H1 (cell line): ENCODE data around the gene COMMD7. TPM values are rescaled to one million over a fixed set of nuclear protein-coding genes. Genes with fewer than 3 reads are reported as not detected.

ENCODE experiments used
- CTCF ChIA-PET: fragments of 300-600 bp; sonication (Branson Sonifier 250); formaldehyde crosslinking; loops from one replicate; lab custom pipeline; 2021; ENCODE audit not compliant: partially characterized antibody; lab: Charles Lee
- POLR2A ChIA-PET: fragments of 300-600 bp; sonication (Branson Sonifier 250); formaldehyde crosslinking; loops from one replicate; lab custom pipeline; 2021; ENCODE audit warnings: inconsistent platforms; ENCODE audit not compliant: partially characterized antibody; lab: Charles Lee
- DNase-seq, 2 experiments: peaks; one replicate each; pipeline versions ENCODE4 v3.0.0 to v3.0.0-alpha.2; 2010 to 2022; ENCODE audit warnings: low spot score in 2 of 2, low read depth in 1 of 2, mixed read lengths in 1 of 2
- FAIRE-seq: peaks from 2 replicates; lab custom pipeline; 2011; peaks lifted over from hg19 to GRCh38; lab: Jason Lieb, UNC
- H2AFZ ChIP-seq: 2 replicates; pipeline ENCODE4 v1.8.1; 2012; ENCODE audit warnings: low read length, inconsistent platforms
- H2AK5ac ChIP-seq: 2 replicates; pipeline ENCODE4 v1.6.1; 2013; ENCODE audit warnings: low read depth, low read length
- H2BK120ac ChIP-seq: replicated peaks from 2 replicates; pipeline ENCODE3; 2013; ENCODE audit warnings: low read depth, low read length, inconsistent platforms
- H2BK12ac ChIP-seq: 2 replicates; pipeline ENCODE4 v1.6.1; 2013; ENCODE audit warnings: low read depth, low read length
- H2BK15ac ChIP-seq: 2 replicates; pipeline ENCODE4 v1.6.1; 2013; ENCODE audit warnings: low read length
- H2BK20ac ChIP-seq: 2 replicates; pipeline ENCODE4 v1.6.1; 2013; ENCODE audit warnings: low read length
- H2BK5ac ChIP-seq: 2 replicates; pipeline ENCODE4 v1.6.1; 2013; ENCODE audit warnings: low read depth, low read length
- H3K14ac ChIP-seq: 2 replicates; pipeline ENCODE4 v1.6.1; 2013; ENCODE audit warnings: inconsistent platforms; ENCODE audit not compliant: insufficient read length
- H3K18ac ChIP-seq: 2 replicates; pipeline ENCODE4 v1.6.1; 2013; ENCODE audit warnings: low read length; ENCODE audit errors: extremely low read depth
- H3K23ac ChIP-seq: 2 replicates; pipeline ENCODE4 v1.6.1; 2013; ENCODE audit warnings: inconsistent platforms; ENCODE audit not compliant: insufficient read length
- H3K23me2 ChIP-seq: 2 replicates; pipeline ENCODE4 v1.6.1; 2013; ENCODE audit warnings: low read depth, low read length
- H3K27ac ChIP-seq: 2 replicates; pipeline ENCODE4 v1.6.1; 2011; ENCODE audit warnings: low read depth, low read length, inconsistent platforms
- H3K27me3 ChIP-seq, 4 experiments: replicated peaks in 1 of 4; 1 replicate in 1 of 4; 2 replicates in 3 of 4; pipeline versions ENCODE4 v1.6.1 to v1.8.1; 2011 to 2013; ENCODE audit warnings: low read length in 3 of 4, mild to moderate bottlenecking in 3 of 4, inconsistent platforms in 2 of 4, mixed read lengths in 2 of 4, moderate library complexity in 1 of 4; ENCODE audit not compliant: control insufficient read depth in 3 of 4, insufficient read depth in 3 of 4; ENCODE audit errors: extremely low read depth in 1 of 4
- H3K36me3 ChIP-seq, 4 experiments: 2 replicates each; pipeline versions ENCODE4 v1.6.1 to v1.8.1; 2011 to 2013; ENCODE audit warnings: mild to moderate bottlenecking in 4 of 4, low read length in 3 of 4, moderate library complexity in 2 of 4, control low read depth in 1 of 4, inconsistent platforms in 1 of 4; ENCODE audit not compliant: insufficient read depth in 4 of 4, control insufficient read depth in 2 of 4
- H3K4ac ChIP-seq: replicated peaks from 2 replicates; pipeline ENCODE3; 2013; ENCODE audit warnings: low read length, low read depth, mixed read lengths, inconsistent platforms; ENCODE audit not compliant: insufficient read length
- H3K4me1 ChIP-seq, 4 experiments: replicated peaks in 1 of 4; 1 replicate in 1 of 4; 2 replicates in 3 of 4; pipeline versions ENCODE4 v1.6.1 to v1.8.1; 2011 to 2013; ENCODE audit warnings: low read length in 3 of 4, inconsistent platforms in 2 of 4, mixed read lengths in 1 of 4; ENCODE audit not compliant: insufficient read depth in 4 of 4, control insufficient read depth in 3 of 4
- H3K4me2 ChIP-seq, 2 experiments: 2 replicates each; pipeline versions ENCODE4 v1.6.1 to v1.8.1; 2011 to 2013; ENCODE audit warnings: low read depth in 2 of 2, low read length in 2 of 2, control low read depth in 1 of 2, inconsistent platforms in 1 of 2, mild to moderate bottlenecking in 1 of 2; ENCODE audit not compliant: insufficient read depth in 1 of 2
- H3K4me3 ChIP-seq, 4 experiments: fragments of 200-600, 300-600 bp in 1 of 4; sonication (generic), shearing (Covaris generic), sonication (Bioruptor Twin) in 1 of 4; 2 replicates each; pipeline versions ENCODE4 v1.5.1 to v1.8.1; 2011 to 2016; ENCODE audit warnings: low read length in 4 of 4, low read depth in 3 of 4, control low read depth in 2 of 4, inconsistent platforms in 2 of 4, mild to moderate bottlenecking in 2 of 4, mixed read lengths in 1 of 4, moderate library complexity in 1 of 4; ENCODE audit not compliant: insufficient read depth in 2 of 4; ENCODE audit errors: extremely low read depth in 1 of 4
- H3K56ac ChIP-seq: replicated peaks from 2 replicates; pipeline ENCODE3; 2013; ENCODE audit warnings: low read depth, mild to moderate bottlenecking, mixed read lengths, low read length, inconsistent platforms; ENCODE audit not compliant: insufficient read length
- H3K79me1 ChIP-seq: 2 replicates; pipeline ENCODE4 v1.6.1; 2013; ENCODE audit warnings: low read depth, low read length, control low read depth
- H3K79me2 ChIP-seq, 2 experiments: 2 replicates each; pipeline versions ENCODE4 v1.6.1 to v1.8.1; 2012 to 2013; ENCODE audit warnings: low read length in 2 of 2, mild to moderate bottlenecking in 2 of 2, inconsistent platforms in 1 of 2; ENCODE audit not compliant: insufficient read depth in 2 of 2, control insufficient read depth in 1 of 2
- H3K9ac ChIP-seq, 4 experiments: replicated peaks in 1 of 4; 1 replicate in 1 of 4; 2 replicates in 3 of 4; pipeline versions ENCODE4 v1.6.1 to v1.8.1; 2011 to 2013; ENCODE audit warnings: low read depth in 3 of 4, low read length in 3 of 4, control low read depth in 2 of 4, mild to moderate bottlenecking in 2 of 4, moderate library complexity in 2 of 4, inconsistent platforms in 1 of 4; ENCODE audit errors: extremely low read depth in 1 of 4
- H3K9me3 ChIP-seq, 2 experiments: 2 replicates each; pipeline versions ENCODE4 v1.6.1 to v1.8.1; 2012 to 2013; ENCODE audit warnings: mild to moderate bottlenecking in 2 of 2, moderate library complexity in 2 of 2, control low read depth in 1 of 2, inconsistent platforms in 1 of 2, low read depth in 1 of 2, low read length in 1 of 2, mixed read lengths in 1 of 2; ENCODE audit not compliant: insufficient read depth in 2 of 2
- H4K20me1 ChIP-seq, 2 experiments: replicated peaks in 1 of 2; 2 replicates each; pipeline versions ENCODE3 to v1.8.1; 2011 to 2013; ENCODE audit warnings: inconsistent platforms in 2 of 2, low read length in 2 of 2, mild to moderate bottlenecking in 1 of 2; ENCODE audit not compliant: insufficient read depth in 2 of 2, control insufficient read depth in 1 of 2
- H4K5ac ChIP-seq: 2 replicates; pipeline ENCODE4 v1.6.1; 2013; ENCODE audit warnings: low read length, low read depth, mixed read lengths, inconsistent platforms; ENCODE audit not compliant: insufficient read length
- H4K8ac ChIP-seq: 2 replicates; pipeline ENCODE4 v1.8.0; 2013; ENCODE audit warnings: mild to moderate bottlenecking, moderate library complexity, low read length, inconsistent platforms; ENCODE audit not compliant: insufficient read depth; ENCODE audit errors: extremely low read depth
- H4K91ac ChIP-seq: replicated peaks from 2 replicates; pipeline ENCODE3; 2013; ENCODE audit warnings: low read length, mixed read lengths, inconsistent platforms; ENCODE audit not compliant: insufficient read length
- ATF2 ChIP-seq: IDR thresholded peaks from 2 replicates; pipeline ENCODE4 v1.6.1; 2012; ENCODE audit warnings: low read length, inconsistent platforms
- ATF3 ChIP-seq: IDR thresholded peaks from 2 replicates; pipeline ENCODE4 v1.6.1; 2011; ENCODE audit warnings: low read depth, mild to moderate bottlenecking, low read length; ENCODE audit not compliant: insufficient read depth
- CTCF ChIP-seq, 3 experiments: IDR thresholded peaks; 1 replicate in 2 of 3; 2 replicates in 1 of 3; pipeline versions ENCODE4 v1.5.1 to v1.6.1; 2011; ENCODE audit warnings: low read length in 3 of 3, mild to moderate bottlenecking in 3 of 3, inconsistent platforms in 2 of 3, low read depth in 1 of 3, moderate library complexity in 1 of 3; ENCODE audit not compliant: insufficient read depth in 1 of 3; ENCODE audit errors: control extremely low read depth in 1 of 3
- E2F6 ChIP-seq: IDR thresholded peaks from 2 replicates; pipeline ENCODE4 v1.6.1; 2012; ENCODE audit warnings: inconsistent platforms
- EP300 ChIP-seq, 2 experiments: IDR thresholded peaks; 1 replicate in 1 of 2; 2 replicates in 1 of 2; pipeline ENCODE4 v1.6.1; 2011 to 2012; ENCODE audit warnings: low read depth in 2 of 2, low read length in 2 of 2, mild to moderate bottlenecking in 2 of 2, borderline replicate concordance in 1 of 2, inconsistent platforms in 1 of 2, moderate library complexity in 1 of 2
- KDM4A ChIP-seq: IDR thresholded peaks from one replicate; pipeline ENCODE4 v1.7.1; 2012; ENCODE audit warnings: low read depth, mild to moderate bottlenecking, moderate library complexity, low read length, inconsistent platforms; ENCODE audit not compliant: severe bottlenecking
- WGBS, 2 experiments: shearing (Covaris generic) in 1 of 2; methylation state at CpG; one replicate each; pipeline versions ENCODE4 v1.1.6 to v1.1.7; 2013 to 2015; ENCODE audit warnings: low lambda C conversion rate in 2 of 2, mixed read lengths in 2 of 2, inconsistent platforms in 1 of 2, low coverage in 1 of 2, missing lambda C conversion rate in 1 of 2; ENCODE audit not compliant: insufficient replicate concordance in 2 of 2, insufficient coverage in 1 of 2, insufficient read length in 1 of 2; ENCODE audit errors: extremely low coverage in 1 of 2, missing lambda C conversion rate in 1 of 2; 5-methylcytosine and 5-hydroxymethylcytosine counted together
- polyA plus RNA-seq, 7 experiments: library from polyadenylated mRNA; depleted of rRNA in 3 of 7; stranded (reverse) in 5 of 7; unstranded in 2 of 7; fragments of >200 nt in 5 of 7; fragments of 200-250 nt in 2 of 7; gene quantifications; 1 replicate in 5 of 7; 2 replicates in 1 of 7; 4 replicates in 1 of 7; pipeline versions ENCODE4 v1.2.1 to v1.2.3, GENCODE V29; 2011 to 2013; ENCODE audit warnings: missing spikeins in 2 of 7, mixed read lengths in 2 of 7
- total RNA-seq: library from RNA; stranded (reverse); fragmentation: NEBNext Ultra II Directional; extraction: Animal tissue kit (Norgen Biotek cat#: 25700); gene quantifications from 2 replicates; pipeline ENCODE4 v1.2.1, GENCODE V29; 2021

Gene COMMD7
- total and polyA plus RNA-seq, 2 of the 8 experiments (the other 6 are each of a cell fraction or from before 2014, with no cell fraction given), result 39.4 to 48.9 TPM

GRCh38 chr20:32756156-32756555, 12.9 kb upstream of the COMMD7 start:
- H4K5ac ChIP-seq, result peak overlapping the region; percentile 94
- ChIA-PET CTCF (interaction anchor here (0.5 to 2.4 kb wide), 6 partner anchors 16 to 82 kb away, joined by 3 to 8 read pairs (median 5); partner anchors contain the start of gene C20orf203), POLR2A (interaction anchor here (1.1 to 4.8 kb wide), 7 partner anchors 8 to 63 kb away, joined by 3 to 50 read pairs (median 4); partner anchors contain the start of genes COMMD7, DNMT3B and MAPRE1)
- H3K4me1 ChIP-seq, result peaks cover 17 to 31% (median 27%) of the 10 kb centered on the region in 4 experiments
- H2BK15ac ChIP-seq, result no peak overlapping the region
- no peak overlapping the region for H3K56ac ChIP-seq
- H3K79me2 ChIP-seq, result peaks cover 0 to 15% of the 10 kb centered on the region in 2 experiments; a peak in 1 of 4 replicates
- H3K4ac ChIP-seq, result no peak overlapping the region
- 35% methylated on average over 5 of the region's 5 CpGs; no CpG with 5 or more reads in 1 of the 2 experiments for WGBS, 2 experiments
- H3K18ac ChIP-seq, result peak overlapping the region; percentile 94
- 0 out of 2 replicates have a peak overlapping the region, but pooled peaks have one; percentile 84 for H2AK5ac ChIP-seq
- H3K4me3 ChIP-seq, result no peak overlapping the region
- H3K14ac ChIP-seq, result no peak overlapping the region
- H4K91ac ChIP-seq, result peak overlapping the region; percentile 93
- 0 out of 2 replicates have a peak overlapping the region, but pooled peaks have one; percentile 21 for H2AFZ ChIP-seq
- no peaks in the 10 kb centered on the region for H3K36me3 ChIP-seq
- no peaks in the 10 kb centered on the region for H3K9me3 ChIP-seq
- H2BK12ac ChIP-seq, result no peak overlapping the region
- peak overlapping the region; percentile 97; the same call in 1 of the 2 replicates for H2BK20ac ChIP-seq
- H3K79me1 ChIP-seq, result no peaks in the 10 kb centered on the region; the same call in 1 of the 2 replicates
- H2BK120ac ChIP-seq, result peak overlapping the region; percentile 99
- peaks cover 5% of the 10 kb centered on the region for H3K23me2 ChIP-seq
- FAIRE-seq (no peak), DNase-seq (no peak)
- peak overlapping the region; percentile 43 for H3K27ac ChIP-seq
- no peaks in the 10 kb centered on the region for H3K27me3 ChIP-seq
- no peak overlapping the region for H3K23ac ChIP-seq
- H4K8ac ChIP-seq, result no peak overlapping the region
- no peak overlapping the region for H3K9ac ChIP-seq
- peak overlapping the region; percentile 27 to 32; a peak in 2 of 4 replicates for H3K4me2 ChIP-seq
- no peaks in the 10 kb centered on the region for H4K20me1 ChIP-seq
- peak overlapping the region; percentile 97; the same call in 1 of the 2 replicates for H2BK5ac ChIP-seq
- no peak for TF ChIP-seq KDM4A
- no peak for TF ChIP-seq CTCF (IDR thresholded peaks at IDR 0.05; ENCODE audit: control extremely low read depth in 1 of 3, insufficient read depth in 1 of 3, low read depth in 1 of 3, low read length in 3 of 3)
- TF ChIP-seq ATF2, result no peak
- TF ChIP-seq EP300 (IDR thresholded peaks at IDR 0.05; ENCODE audit: borderline replicate concordance in 1 of 2, low read depth in 2 of 2, low read length in 2 of 2), result no peak
- no peak for TF ChIP-seq E2F6
- no peak for TF ChIP-seq ATF3
